HCT116 (cell line): ENCODE results near the gene EIF3K.
A peak's percentile ranks its signal among the peaks of the same experiment; 100 is the strongest.

Source experiments
- ATF3 ChIP-seq: IDR thresholded peaks from 2 replicates; pipeline ENCODE4 v1.6.1; 2012
- CEBPB ChIP-seq: IDR thresholded peaks from 2 replicates; pipeline ENCODE4 v1.6.1; 2012; ENCODE audit warnings: low read depth
- CTCF ChIP-seq, 3 experiments: fragments of 200-600 bp in 1 of 3; sonication (generic) in 1 of 3; IDR thresholded peaks in 2 of 3; conservative IDR thresholded peaks in 1 of 3; 2 replicates each; pipeline ENCODE4 v1.5.1; 2012 to 2017; ENCODE audit warnings: low read depth in 2 of 3, low read length in 2 of 3, antibody characterized with exemption in 1 of 3, borderline replicate concordance in 1 of 3, control low read depth in 1 of 3, mild to moderate bottlenecking in 1 of 3, mixed read lengths in 1 of 3, mixed run types in 1 of 3, moderate library complexity in 1 of 3; ENCODE audit not compliant: insufficient read depth in 1 of 3
- ELF1 ChIP-seq: IDR thresholded peaks from 2 replicates; pipeline ENCODE4 v1.6.1; 2012; ENCODE audit warnings: low read depth, borderline replicate concordance
- EZH2phosphoT487 ChIP-seq: fragments of 200-600 bp; IDR thresholded peaks from 2 replicates; pipeline ENCODE4 v1.6.1; 2018; ENCODE audit warnings: antibody characterized with exemption, borderline replicate concordance
- JUND ChIP-seq: IDR thresholded peaks from 2 replicates; pipeline ENCODE4 v1.6.1; 2012
- MAX ChIP-seq: IDR thresholded peaks from 2 replicates; pipeline ENCODE4 v1.6.1; 2012
- POLR2A ChIP-seq: IDR thresholded peaks from 2 replicates; pipeline ENCODE4 v1.7.0; 2011; ENCODE audit warnings: borderline replicate concordance; ENCODE audit not compliant: insufficient read depth, insufficient read length; ENCODE audit errors: extremely low read depth
- RAD21 ChIP-seq: IDR thresholded peaks from 2 replicates; pipeline ENCODE4 v1.6.1; 2012; ENCODE audit warnings: low read depth, mild to moderate bottlenecking

GRCh38 chr19:38656171-38656981, 37.4 kb downstream of the EIF3K start:
- TF ChIP-seq POLR2A (no peak), ATF3 (no peak), CTCF (IDR thresholded peaks at IDR 0.05 in 2 of 3, conservative IDR thresholded peaks at IDR 0.05 in 1 of 3; ENCODE audit: borderline replicate concordance in 1 of 3, insufficient read depth in 1 of 3, low read depth in 2 of 3, low read length in 2 of 3) (no peak), RAD21 (no peak), CEBPB (peak; percentile 62; the same call in 1 of the 2 replicates), MAX (no peak), JUND (no peak), ELF1 (no peak), EZH2phosphoT487 (no peak)
